Psoas muscle (tissue), 8 donors: ENCODE results near the gene ORM1. TPM values are rescaled to one million over a fixed set of nuclear protein-coding genes. Genes with fewer than 3 reads are reported as not detected.
A peak's percentile ranks its signal among the peaks of the same experiment; 100 is the strongest.

ENCODE experiments used
- ATAC-seq, 4 donors: fragments of 200-7000 bp; cut with Tn5 transposase; one replicate each; pipeline ENCODE4 v1.9.1; 2020; ENCODE audit warnings: moderate library complexity in 3 of 4, mild to moderate bottlenecking in 2 of 4
- DNase-seq, 2 donors: peaks; one replicate each; pipeline ENCODE4 v3.0.0-alpha.2; 2020
- H3K27ac ChIP-seq: fragments of 200-600 bp; one replicate; pipeline ENCODE4 v1.8.0; 2022
- H3K27me3 ChIP-seq, 3 donors: fragments of 200-600 bp in 1 of 3; one replicate each; pipeline versions ENCODE4 v1.6.1 to v1.8.0; 2013 to 2022; ENCODE audit warnings: low read length in 2 of 3, mild to moderate bottlenecking in 2 of 3, moderate library complexity in 1 of 3; ENCODE audit not compliant: insufficient read depth in 3 of 3
- H3K36me3 ChIP-seq, 2 donors: fragments of 200-600 bp in 1 of 2; one replicate each; pipeline versions ENCODE4 v1.6.1 to v1.8.0; 2013 to 2022; ENCODE audit warnings: low read depth in 1 of 2, mild to moderate bottlenecking in 1 of 2, moderate library complexity in 1 of 2; ENCODE audit not compliant: insufficient read depth in 1 of 2
- H3K4me1 ChIP-seq: fragments of 200-600 bp; one replicate; pipeline ENCODE4 v1.8.0; 2022
- H3K4me3 ChIP-seq: fragments of 200-600 bp; one replicate; pipeline ENCODE4 v1.8.0; 2022; ENCODE audit warnings: mild to moderate bottlenecking
- H3K9me3 ChIP-seq: fragments of 200-600 bp; one replicate; pipeline ENCODE4 v1.8.0; 2022
- CTCF ChIP-seq: fragments of 200-600 bp; IDR thresholded peaks from one replicate; pipeline ENCODE4 v1.8.0; 2022; ENCODE audit warnings: antibody characterized with exemption
- WGBS, 3 donors: extraction: QIAGEN DNeasy Blood & Tissue Kit; methylation state at CpG; one replicate each; pipeline versions ENCODE4 v1.1.6 to v1.1.7; 2013; 5-methylcytosine and 5-hydroxymethylcytosine counted together
- intact Hi-C, 2 donors: fragments of 100-400 bp; cut with DNase I; formaldehyde crosslinking; loops; one replicate each; pipeline versions ENCODE4 v1.11.0 to v1.14.2; 2022
- polyA plus RNA-seq, 3 donors: library from polyadenylated mRNA; stranded (reverse); fragments of 200-250 nt; gene quantifications; one replicate each; pipeline ENCODE4 v1.2.3, GENCODE V29; 2013
- total RNA-seq, 4 donors: library from RNA; stranded (reverse); fragmentation: NEBNext Ultra II Directional in 2 of 4; extraction: Animal tissue kit (Norgen Biotek cat#: 25700) in 2 of 4; gene quantifications; one replicate each; pipeline versions ENCODE4 v1.2.1 to v1.2.4, GENCODE V29; 2021 to 2023
- donor health status: healthy with polysubstance abuse.
- donor health status: DM: no; HTN: no; CAD: no; lungs with moderate emphysema.
- donor health status: Bipolar disorder and iron deficiency.
- donor health status: healthy.
- donor health status: DM: yes; HTN: yes; CAD: no.
- donor health status: DM: no; HTN: no; CAD: no.
- donor health status: DM: no; HTN: no; CAD: no.
- donor health status: DM: yes; HTN: yes; CAD: no.

ORM1 gene
- total and polyA plus RNA-seq, 7 donors, result 0.21 to 2.8 (median 1.2) TPM; not detected in 3

- intact Hi-C loops, result no loop called here
These were observed 10.4 kb upstream of the ORM1 start for GRCh38 chr9:114312513-114312875.

GRCh38 chr9:114313186-114313585 lies 9.7 kb upstream of the ORM1 start:
- intact Hi-C loops, result no loop called here
- TF ChIP-seq CTCF, result no peak
- H3K4me1 ChIP-seq, result no peaks in the 10 kb centered on the region
- peaks cover 0 to 17% of the 10 kb centered on the region in 2 donors for H3K36me3 ChIP-seq
- H3K4me3 ChIP-seq, result no peak overlapping the region
- H3K27ac ChIP-seq, result no peak overlapping the region
- H3K9me3 ChIP-seq, result no peaks in the 10 kb centered on the region
- DNase-seq (no peak), ATAC-seq (no peak)
- H3K27me3 ChIP-seq, result no peaks in the 10 kb centered on the region
- WGBS, 3 donors, result 87 to 88% (median 88%) methylated on average over 8 of the region's 8 CpGs

More at GRCh38 chr9:114312513-114312875, 10.4 kb upstream of the ORM1 start:
- no peak for DNase-seq
- WGBS, 3 donors, result 69 to 77% (median 70%) methylated on average over 8 of the region's 8 CpGs
- ATAC-seq, result no peak
- Histone ChIP-seq H3K27me3 (no peaks in the 10 kb centered on the region), H3K9me3 (no peaks in the 10 kb centered on the region), H3K4me1 (no peaks in the 10 kb centered on the region), H3K36me3 (peaks cover 0 to 24% of the 10 kb centered on the region in 2 donors), H3K27ac (no peak overlapping the region), H3K4me3 (no peak overlapping the region)
- no peak for TF ChIP-seq CTCF

GRCh38 chr9:114314256-114314867 lies 8.5 kb upstream of the ORM1 start:
- H3K9me3 ChIP-seq, result no peaks in the 10 kb centered on the region
- H3K27ac ChIP-seq, result no peak overlapping the region
- no peak for DNase-seq
- H3K36me3 ChIP-seq, result peaks cover 0 to 15% of the 10 kb centered on the region in 2 donors
- H3K4me3 ChIP-seq, result no peak overlapping the region
- intact Hi-C loops, result no loop called here
- TF ChIP-seq CTCF, result no peak
- ATAC-seq, result peak in 1 of 4 donors; percentile 41
- H3K27me3 ChIP-seq, result no peaks in the 10 kb centered on the region
- WGBS, 3 donors, result 80 to 86% (median 82%) methylated on average over 7 of the region's 7 CpGs
- no peaks in the 10 kb centered on the region for H3K4me1 ChIP-seq

- ATAC-seq, result peak in 1 of 4 donors; percentile 28
- no peak for DNase-seq
- no peaks in the 10 kb centered on the region for H3K9me3 ChIP-seq
- peaks cover 0 to 9% of the 10 kb centered on the region in 2 donors for H3K36me3 ChIP-seq
- 75 to 80% (median 77%) methylated on average over 8 of the region's 8 CpGs for WGBS, 3 donors
- no peak overlapping the region for H3K4me3 ChIP-seq
- TF ChIP-seq CTCF, result no peak
- intact Hi-C loops, result no loop called here
- no peaks in the 10 kb centered on the region for H3K4me1 ChIP-seq
- no peak overlapping the region for H3K27ac ChIP-seq
- H3K27me3 ChIP-seq, result no peaks in the 10 kb centered on the region
These were observed 7.8 kb upstream of the ORM1 start for GRCh38 chr9:114314881-114315722.
